WI38 (cell line): ENCODE data around the gene THBD.
"Not testable (repeated sequence)": the region's sequence is repeated elsewhere in the genome, so short reads cannot be mapped to it uniquely, and the experiment has no call there.

Source experiments
- H3K4me3 ChIP-seq: 2 replicates; pipeline ENCODE4 v1.5.1; 2011; ENCODE audit warnings: low read depth, mild to moderate bottlenecking, control low read depth, low read length
- TF ChIP-seq, protein P1 (sequence below): IDR thresholded peaks from 2 replicates; pipeline ENCODE4 v1.5.1; 2012; ENCODE audit warnings: low read depth, mild to moderate bottlenecking, control low read depth, low read length

Gene THBD

DNA sequence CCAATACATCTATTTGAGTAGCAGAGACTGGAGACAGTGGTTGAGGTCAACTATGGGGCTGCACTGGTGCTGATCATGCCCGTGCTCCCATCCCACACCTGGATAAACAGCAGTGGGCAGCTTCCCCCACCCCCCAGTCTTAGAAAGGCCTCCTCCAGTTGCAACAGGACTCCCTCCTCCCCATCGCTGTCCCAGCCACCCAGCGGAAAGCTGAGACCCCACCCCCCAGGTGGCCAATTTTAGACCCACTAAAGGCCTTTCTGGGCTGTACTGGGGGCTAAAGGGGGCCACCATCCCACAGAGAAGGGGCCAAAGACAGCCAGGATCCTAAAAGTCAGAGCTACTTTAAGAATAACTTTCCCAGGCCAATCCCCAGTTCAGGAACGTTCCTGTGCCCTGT is 15.6 kb downstream of the THBD start:
- TF ChIP-seq, protein P1, sequence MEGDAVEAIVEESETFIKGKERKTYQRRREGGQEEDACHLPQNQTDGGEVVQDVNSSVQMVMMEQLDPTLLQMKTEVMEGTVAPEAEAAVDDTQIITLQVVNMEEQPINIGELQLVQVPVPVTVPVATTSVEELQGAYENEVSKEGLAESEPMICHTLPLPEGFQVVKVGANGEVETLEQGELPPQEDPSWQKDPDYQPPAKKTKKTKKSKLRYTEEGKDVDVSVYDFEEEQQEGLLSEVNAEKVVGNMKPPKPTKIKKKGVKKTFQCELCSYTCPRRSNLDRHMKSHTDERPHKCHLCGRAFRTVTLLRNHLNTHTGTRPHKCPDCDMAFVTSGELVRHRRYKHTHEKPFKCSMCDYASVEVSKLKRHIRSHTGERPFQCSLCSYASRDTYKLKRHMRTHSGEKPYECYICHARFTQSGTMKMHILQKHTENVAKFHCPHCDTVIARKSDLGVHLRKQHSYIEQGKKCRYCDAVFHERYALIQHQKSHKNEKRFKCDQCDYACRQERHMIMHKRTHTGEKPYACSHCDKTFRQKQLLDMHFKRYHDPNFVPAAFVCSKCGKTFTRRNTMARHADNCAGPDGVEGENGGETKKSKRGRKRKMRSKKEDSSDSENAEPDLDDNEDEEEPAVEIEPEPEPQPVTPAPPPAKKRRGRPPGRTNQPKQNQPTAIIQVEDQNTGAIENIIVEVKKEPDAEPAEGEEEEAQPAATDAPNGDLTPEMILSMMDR = no peak
- H3K4me3 ChIP-seq = no peak overlapping the region

DNA sequence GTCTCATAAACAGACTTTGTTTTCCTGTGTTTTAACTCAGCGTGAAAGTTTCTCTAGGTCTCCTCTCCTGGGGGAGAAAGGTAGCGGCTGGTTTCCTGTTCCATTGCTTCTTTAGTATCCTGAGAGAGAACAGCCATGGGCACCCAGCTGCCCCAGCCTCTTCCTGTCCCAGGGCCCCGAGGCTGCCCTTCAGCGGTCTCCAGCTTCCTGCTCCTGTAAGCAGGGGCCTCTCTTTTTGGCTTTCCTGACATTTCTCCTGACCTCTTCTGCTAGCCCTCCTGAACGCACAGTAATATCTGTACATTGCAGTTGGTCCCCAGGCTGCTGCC is 16.8 kb downstream of the THBD start:
- no peak overlapping the region for H3K4me3 ChIP-seq
- TF ChIP-seq, protein P1 = no peak

DNA sequence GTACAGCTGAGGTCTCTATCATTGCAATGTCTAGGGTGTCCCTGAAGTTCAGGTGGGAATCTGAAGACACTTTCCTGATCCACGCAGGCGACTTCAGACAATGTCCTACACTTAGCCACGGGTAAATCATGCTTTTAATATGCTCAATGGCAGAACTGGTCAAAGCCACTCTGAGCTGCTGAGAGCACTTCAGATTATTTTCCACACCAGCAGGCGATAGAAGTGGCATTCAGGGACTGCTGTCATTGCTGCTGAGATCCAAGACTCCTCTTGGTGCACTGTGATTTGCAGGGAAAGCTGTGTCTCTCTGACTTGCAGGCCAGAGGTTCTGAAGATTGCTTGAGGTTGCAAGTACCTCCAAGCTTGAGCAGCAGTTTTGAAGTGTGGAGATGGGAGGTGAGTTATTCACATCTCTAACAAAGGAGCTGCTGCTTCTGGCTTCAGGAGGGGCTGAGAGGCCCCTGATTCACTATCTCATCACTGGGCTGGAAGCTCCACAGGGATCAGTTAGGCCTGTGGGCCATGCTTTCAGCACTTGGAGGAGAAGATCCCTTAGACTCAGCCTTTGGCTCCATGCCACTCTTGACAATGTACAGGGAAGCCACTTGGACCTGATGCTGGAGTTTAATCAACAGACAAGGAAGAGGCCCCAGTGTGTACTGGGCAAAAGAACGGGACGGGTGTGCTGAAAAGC is 17.3 kb downstream of the THBD start:
- TF ChIP-seq, protein P1 = no peak

DNA sequence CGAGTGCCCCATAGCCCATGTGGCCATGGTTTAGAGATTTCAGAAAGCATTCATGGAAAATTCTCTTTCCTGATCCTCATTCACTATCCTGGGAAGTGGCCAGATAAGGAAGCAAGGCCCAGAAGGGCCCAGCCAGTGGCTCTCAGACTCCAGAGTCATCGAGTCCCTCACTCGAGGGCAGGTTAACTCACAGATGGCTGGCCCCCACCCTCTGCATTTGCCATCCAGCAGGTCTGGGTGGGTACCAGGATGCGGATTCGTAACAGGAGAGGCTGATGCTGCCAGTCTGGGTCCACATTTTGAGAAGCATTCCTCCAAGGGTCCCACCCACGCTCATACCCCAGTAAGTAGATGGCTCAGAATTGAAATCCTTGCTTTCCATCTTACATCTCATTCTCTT is 18.1 kb downstream of the THBD start:
- TF ChIP-seq, protein P1 = no peak
- H3K4me3 ChIP-seq = no peak overlapping the region

More for the DNA sequence above, 17.3 kb downstream of the THBD start:
- H3K4me3 ChIP-seq = no peak overlapping the region

DNA sequence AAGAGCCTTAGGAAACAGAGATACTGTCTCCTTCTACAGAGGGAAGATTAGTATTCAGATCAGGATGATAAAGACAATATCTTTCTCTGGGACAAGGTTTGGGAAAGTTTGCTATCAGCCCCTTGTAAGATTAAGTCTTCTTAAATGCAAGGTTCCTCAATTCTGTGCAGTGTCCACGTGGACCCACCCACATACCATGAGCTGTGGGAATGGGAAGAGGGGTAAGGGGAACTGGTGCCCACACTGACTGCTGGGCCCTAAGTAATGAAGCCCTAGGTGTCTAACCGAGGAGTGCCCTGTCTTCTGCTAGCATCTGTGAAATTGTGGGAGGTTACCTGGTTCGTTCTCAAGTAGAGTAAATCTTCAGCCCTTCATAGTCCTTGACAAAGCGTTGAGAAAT is 20.1 kb downstream of the THBD start:
- TF ChIP-seq, protein P1 = no peak
- no peak overlapping the region for H3K4me3 ChIP-seq

DNA sequence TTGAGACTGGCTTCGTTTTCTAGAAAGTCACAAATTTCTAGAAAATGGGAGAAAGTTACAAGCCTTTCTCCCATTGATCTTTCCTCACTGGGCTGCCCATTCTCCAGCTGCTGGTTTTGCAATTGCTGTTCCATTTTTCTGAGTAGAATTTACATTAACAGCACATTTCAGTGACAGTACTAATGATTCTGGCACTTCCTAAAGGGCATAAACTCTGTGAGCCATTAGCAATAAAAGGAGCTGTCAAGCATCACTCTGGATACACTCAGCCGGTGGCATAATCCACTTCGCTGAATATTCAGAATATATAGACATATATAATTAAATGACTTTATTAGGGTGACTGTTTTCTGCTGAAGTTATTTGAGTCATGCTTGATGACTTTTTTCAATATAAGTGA is 21.1 kb downstream of the THBD start:
- TF ChIP-seq, protein P1 = no peak
- no peak overlapping the region for H3K4me3 ChIP-seq

DNA sequence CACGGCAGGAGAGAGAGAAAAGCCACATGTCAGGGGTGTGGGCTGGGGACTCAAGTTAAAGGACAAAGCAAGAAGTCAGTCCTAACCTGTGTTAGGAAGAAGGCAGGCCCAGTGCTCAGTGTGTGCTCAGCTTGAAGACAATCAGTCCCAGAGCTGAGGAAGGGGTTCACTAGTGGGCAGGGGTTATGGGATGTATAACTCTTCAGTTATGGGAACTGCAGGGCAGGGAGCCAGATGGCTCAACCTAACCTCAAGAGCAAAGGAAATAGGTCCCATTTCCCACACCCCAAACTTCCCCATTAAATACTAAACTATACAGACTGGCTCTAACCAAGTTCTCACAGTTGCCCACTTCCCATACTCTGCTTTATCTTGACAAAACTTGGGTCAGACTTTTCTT is 21.8 kb downstream of the THBD start:
- TF ChIP-seq, protein P1 = no peak

DNA sequence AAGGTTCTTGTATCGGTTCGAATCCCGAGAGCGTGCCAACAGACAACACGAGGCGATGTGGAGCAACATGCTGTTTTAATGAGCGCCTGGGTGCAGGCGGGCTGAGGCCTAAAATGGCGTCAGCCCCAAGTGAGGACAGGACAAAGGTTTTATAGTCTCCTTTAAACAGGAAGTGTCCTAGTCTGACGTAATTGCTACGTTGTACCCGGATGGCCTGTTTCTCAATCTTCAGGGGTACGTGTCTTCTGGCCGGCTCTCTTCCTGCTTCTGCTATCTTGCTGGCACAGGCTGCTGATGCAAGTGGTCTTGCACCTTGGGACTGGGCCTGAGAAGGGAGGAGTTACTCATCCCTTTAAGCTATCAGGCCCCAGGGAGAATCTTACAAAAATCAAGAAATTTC is 24.0 kb downstream of the THBD start:
- not testable (repeated sequence) for H3K4me3 ChIP-seq

More for the DNA sequence above, 21.8 kb downstream of the THBD start:
- no peak overlapping the region for H3K4me3 ChIP-seq
